Lung (tissue), 12 donors: ENCODE measurements around the gene SMARCA5. TPM values are rescaled to one million over a fixed set of nuclear protein-coding genes. Genes with fewer than 3 reads are reported as not detected.

Experiments used
- ATAC-seq: fragments of 200-7000 bp; cut with Tn5 transposase; one replicate; pipeline ENCODE4 v1.9.1; 2020; ENCODE audit warnings: moderate number of reproducible peaks; ENCODE audit not compliant: insufficient read depth, low FRiP score
- DNase-seq, 3 donors: peaks; one replicate each; pipeline ENCODE4 v3.0.0-alpha.2; 2013 to 2017
- H3K27ac ChIP-seq, 2 donors: one replicate each; pipeline ENCODE4 v1.5.1; 2013; ENCODE audit warnings: mild to moderate bottlenecking in 2 of 2, moderate library complexity in 2 of 2, control low read depth in 1 of 2, inconsistent platforms in 1 of 2, low read depth in 1 of 2, low read length in 1 of 2
- H3K27me3 ChIP-seq, 3 donors: one replicate each; pipeline ENCODE4 v1.5.1; 2013; ENCODE audit warnings: low read length in 2 of 3; ENCODE audit not compliant: control insufficient read depth in 3 of 3, insufficient read depth in 3 of 3
- H3K36me3 ChIP-seq, 4 donors: one replicate each; pipeline ENCODE4 v1.5.1; 2013; ENCODE audit warnings: low read length in 4 of 4, mild to moderate bottlenecking in 1 of 4, moderate library complexity in 1 of 4; ENCODE audit not compliant: control insufficient read depth in 4 of 4, insufficient read depth in 4 of 4
- H3K4me1 ChIP-seq, 5 donors: one replicate each; pipeline ENCODE4 v1.5.1; 2013; ENCODE audit warnings: low read length in 5 of 5, mild to moderate bottlenecking in 2 of 5, moderate library complexity in 1 of 5; ENCODE audit not compliant: control insufficient read depth in 5 of 5, insufficient read depth in 5 of 5
- H3K4me3 ChIP-seq: one replicate; pipeline ENCODE4 v1.5.1; 2013; ENCODE audit warnings: mild to moderate bottlenecking, control low read depth, moderate library complexity
- H3K9ac ChIP-seq, 2 donors: one replicate each; pipeline ENCODE4 v1.5.1; 2013; ENCODE audit warnings: low read length in 2 of 2, control low read depth in 1 of 2; ENCODE audit not compliant: insufficient read depth in 1 of 2
- H3K9me3 ChIP-seq, 4 donors: one replicate each; pipeline ENCODE4 v1.5.1; 2013; ENCODE audit warnings: low read length in 3 of 4, mild to moderate bottlenecking in 1 of 4, moderate library complexity in 1 of 4; ENCODE audit not compliant: control insufficient read depth in 4 of 4, insufficient read depth in 3 of 4
- WGBS, 2 donors: extraction: QIAGEN DNeasy Blood & Tissue Kit; methylation state at CpG; one replicate each; pipeline ENCODE4 v1.1.7; 2013; 5-methylcytosine and 5-hydroxymethylcytosine counted together
- polyA plus RNA-seq, 2 donors: library from polyadenylated mRNA; stranded (reverse); fragments of 200-250 nt; gene quantifications; one replicate each; pipeline ENCODE4 v1.2.1, GENCODE V29; 2013
- total RNA-seq, 2 donors: library from RNA; depleted of rRNA in 1 of 2; stranded (reverse); fragments of >200 nt in 1 of 2; gene quantifications; one replicate each; pipeline ENCODE4 v1.2.1, GENCODE V29; 2014 to 2021
- TF ChIP-seq, protein P1 (sequence below): IDR thresholded peaks from 2 replicates; pipeline ENCODE4 v1.5.1; 2012; ENCODE audit warnings: mild to moderate bottlenecking; ENCODE audit errors: control extremely low read depth, extremely low read depth
- donor health status: control.
- donor health status: control.
- donor health status: Bipolar disorder and iron deficiency.
- donor health status: healthy.
- donor health status: DM: yes; HTN: yes; CAD: no.

SMARCA5 gene
- total and polyA plus RNA-seq, 4 donors: 17.4 to 241 (median 33.6) TPM

DNA sequence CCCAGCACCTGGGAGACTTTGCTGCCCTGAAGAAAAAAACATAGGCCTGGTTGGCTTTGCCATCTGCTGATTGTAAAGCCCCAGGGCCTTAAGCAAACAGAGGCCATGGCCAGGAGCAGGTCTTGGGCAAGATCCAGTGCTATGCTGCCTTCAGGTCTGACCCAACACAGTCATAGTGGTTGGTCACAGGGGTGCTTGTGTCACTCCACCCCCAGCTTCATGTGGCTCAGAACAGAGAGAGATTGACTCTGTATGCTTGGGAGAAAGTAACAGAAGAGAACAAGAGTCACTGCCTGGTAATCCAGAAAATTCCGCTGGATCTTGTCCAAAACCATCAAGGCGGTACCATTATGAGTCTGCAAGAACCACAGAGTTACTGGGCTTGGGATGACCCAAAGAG lies 24.4 kb upstream of the SMARCA5 start:
- WGBS, 2 donors: 98 to 99% methylated on average over 2 of the region's 2 CpGs
- H3K9me3 ChIP-seq: no peaks in the 10 kb centered on the region

DNA sequence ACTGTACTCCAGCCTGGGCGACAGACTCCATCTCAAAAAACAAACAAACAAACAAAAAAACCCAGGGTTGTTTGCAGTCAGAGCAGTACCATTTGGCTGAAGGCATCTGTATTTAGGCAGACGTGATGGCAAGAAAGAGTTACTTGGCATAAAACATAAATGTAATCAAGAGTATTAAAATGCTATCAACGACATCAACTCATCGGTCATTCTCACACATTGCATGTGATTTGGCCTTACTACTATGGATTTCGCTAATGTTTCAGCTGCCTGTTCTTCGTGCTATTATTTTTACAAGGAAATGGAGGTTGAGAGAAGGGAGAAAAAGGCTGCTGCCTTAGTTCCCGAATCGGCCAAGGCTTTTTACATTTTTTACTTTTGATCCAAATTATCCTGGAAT lies 15.5 kb upstream of the SMARCA5 start:
- H3K4me1 ChIP-seq: peaks cover 0 to 24% (median 0%) of the 10 kb centered on the region in 5 donors
- H3K9me3 ChIP-seq: no peaks in the 10 kb centered on the region
- H3K9ac ChIP-seq: no peak overlapping the region
- TF ChIP-seq, protein P1, sequence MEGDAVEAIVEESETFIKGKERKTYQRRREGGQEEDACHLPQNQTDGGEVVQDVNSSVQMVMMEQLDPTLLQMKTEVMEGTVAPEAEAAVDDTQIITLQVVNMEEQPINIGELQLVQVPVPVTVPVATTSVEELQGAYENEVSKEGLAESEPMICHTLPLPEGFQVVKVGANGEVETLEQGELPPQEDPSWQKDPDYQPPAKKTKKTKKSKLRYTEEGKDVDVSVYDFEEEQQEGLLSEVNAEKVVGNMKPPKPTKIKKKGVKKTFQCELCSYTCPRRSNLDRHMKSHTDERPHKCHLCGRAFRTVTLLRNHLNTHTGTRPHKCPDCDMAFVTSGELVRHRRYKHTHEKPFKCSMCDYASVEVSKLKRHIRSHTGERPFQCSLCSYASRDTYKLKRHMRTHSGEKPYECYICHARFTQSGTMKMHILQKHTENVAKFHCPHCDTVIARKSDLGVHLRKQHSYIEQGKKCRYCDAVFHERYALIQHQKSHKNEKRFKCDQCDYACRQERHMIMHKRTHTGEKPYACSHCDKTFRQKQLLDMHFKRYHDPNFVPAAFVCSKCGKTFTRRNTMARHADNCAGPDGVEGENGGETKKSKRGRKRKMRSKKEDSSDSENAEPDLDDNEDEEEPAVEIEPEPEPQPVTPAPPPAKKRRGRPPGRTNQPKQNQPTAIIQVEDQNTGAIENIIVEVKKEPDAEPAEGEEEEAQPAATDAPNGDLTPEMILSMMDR: no peak
- H3K27me3 ChIP-seq: no peaks in the 10 kb centered on the region
- no peaks in the 10 kb centered on the region for H3K36me3 ChIP-seq
- ATAC-seq (no peak), DNase-seq (peak; percentile 32 to 95 (median 92))
- no peak overlapping the region for H3K27ac ChIP-seq
- 83 to 84% methylated on average over 8 of the region's 8 CpGs for WGBS, 2 donors
- no peak overlapping the region for H3K4me3 ChIP-seq

More for the DNA sequence above, 24.4 kb upstream of the SMARCA5 start:
- Histone ChIP-seq H3K4me3 (no peak overlapping the region), H3K27ac (no peak overlapping the region), H3K36me3 (no peaks in the 10 kb centered on the region), H3K27me3 (no peaks in the 10 kb centered on the region), H3K9ac (no peak overlapping the region), H3K4me1 (peaks cover 0 to 1% (median 0%) of the 10 kb centered on the region in 5 donors)
- TF ChIP-seq, protein P1: no peak
- no peak for DNase-seq
- no peak for ATAC-seq

DNA sequence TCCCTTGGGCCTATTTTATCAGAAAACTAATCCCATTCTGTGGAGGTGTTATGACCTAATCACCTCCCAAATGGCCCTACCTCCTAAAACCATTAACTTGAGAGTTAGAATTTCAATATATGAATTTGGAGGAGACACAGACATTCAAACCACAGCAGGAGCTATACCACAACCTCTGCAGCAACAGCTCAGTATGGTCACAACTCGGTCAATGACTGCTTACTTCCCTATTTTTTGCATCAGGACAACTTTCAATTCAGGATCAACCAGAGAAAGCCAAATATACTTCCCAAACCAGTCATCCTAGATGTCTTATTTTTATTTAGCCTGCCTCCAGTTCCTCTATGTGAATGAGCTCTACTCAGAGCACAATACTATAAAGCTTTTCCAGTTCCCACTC lies 11.3 kb upstream of the SMARCA5 start:
- 18 to 77% methylated on average over 1 of the region's 1 CpG for WGBS, 2 donors
- peaks cover 0 to 1% (median 0%) of the 10 kb centered on the region in 3 donors for H3K27me3 ChIP-seq
- ATAC-seq (no peak), DNase-seq (no peak)
- H3K27ac ChIP-seq: no peak overlapping the region
- H3K4me3 ChIP-seq: no peak overlapping the region
- peaks cover 0 to 16% (median 0%) of the 10 kb centered on the region in 5 donors for H3K4me1 ChIP-seq
- TF ChIP-seq, protein P1: no peak
- H3K9me3 ChIP-seq: no peaks in the 10 kb centered on the region
- H3K9ac ChIP-seq: no peak overlapping the region
- H3K36me3 ChIP-seq: no peaks in the 10 kb centered on the region

DNA sequence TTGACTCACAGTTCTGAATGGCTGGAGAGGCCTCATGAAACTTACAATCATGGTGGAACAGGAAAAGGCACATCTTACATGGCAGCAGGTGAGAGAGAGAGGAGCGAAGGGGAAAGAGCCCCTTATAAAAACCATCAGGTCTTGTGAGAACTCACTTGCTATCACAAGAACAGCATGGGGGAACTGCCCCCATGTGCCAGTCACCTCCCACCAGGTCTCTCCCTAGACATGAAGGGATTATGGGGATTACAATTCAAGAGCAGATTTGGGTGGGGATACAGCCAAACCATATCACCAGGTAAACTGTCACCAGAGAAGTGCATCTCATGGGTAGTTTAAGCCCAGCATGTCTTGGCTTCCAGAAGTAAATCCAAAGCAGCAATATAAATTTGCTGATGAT lies 7.5 kb upstream of the SMARCA5 start:
- H3K4me3 ChIP-seq: no peak overlapping the region
- H3K9me3 ChIP-seq: no peaks in the 10 kb centered on the region
- DNase-seq (no peak), ATAC-seq (no peak)
- no peaks in the 10 kb centered on the region for H3K36me3 ChIP-seq
- H3K9ac ChIP-seq: no peak overlapping the region
- 96 to 100% methylated on average over 1 of the region's 1 CpG for WGBS, 2 donors
- TF ChIP-seq, protein P1: no peak
- peaks cover 0 to 6% (median 2%) of the 10 kb centered on the region in 3 donors for H3K27me3 ChIP-seq
- no peaks in the 10 kb centered on the region for H3K4me1 ChIP-seq
- no peak overlapping the region for H3K27ac ChIP-seq
